ENCODE results near the gene ENOX2. TPM values are rescaled to one million over a fixed set of nuclear protein-coding genes. Genes with fewer than 3 reads are reported as not detected.

ENOX2 gene
- total and polyA plus RNA-seq, 2 of the 13 experiments (the other 11 are each of a cell fraction or from before 2014, with no cell fraction given), result 5.9 to 8.5 TPM

DNA sequence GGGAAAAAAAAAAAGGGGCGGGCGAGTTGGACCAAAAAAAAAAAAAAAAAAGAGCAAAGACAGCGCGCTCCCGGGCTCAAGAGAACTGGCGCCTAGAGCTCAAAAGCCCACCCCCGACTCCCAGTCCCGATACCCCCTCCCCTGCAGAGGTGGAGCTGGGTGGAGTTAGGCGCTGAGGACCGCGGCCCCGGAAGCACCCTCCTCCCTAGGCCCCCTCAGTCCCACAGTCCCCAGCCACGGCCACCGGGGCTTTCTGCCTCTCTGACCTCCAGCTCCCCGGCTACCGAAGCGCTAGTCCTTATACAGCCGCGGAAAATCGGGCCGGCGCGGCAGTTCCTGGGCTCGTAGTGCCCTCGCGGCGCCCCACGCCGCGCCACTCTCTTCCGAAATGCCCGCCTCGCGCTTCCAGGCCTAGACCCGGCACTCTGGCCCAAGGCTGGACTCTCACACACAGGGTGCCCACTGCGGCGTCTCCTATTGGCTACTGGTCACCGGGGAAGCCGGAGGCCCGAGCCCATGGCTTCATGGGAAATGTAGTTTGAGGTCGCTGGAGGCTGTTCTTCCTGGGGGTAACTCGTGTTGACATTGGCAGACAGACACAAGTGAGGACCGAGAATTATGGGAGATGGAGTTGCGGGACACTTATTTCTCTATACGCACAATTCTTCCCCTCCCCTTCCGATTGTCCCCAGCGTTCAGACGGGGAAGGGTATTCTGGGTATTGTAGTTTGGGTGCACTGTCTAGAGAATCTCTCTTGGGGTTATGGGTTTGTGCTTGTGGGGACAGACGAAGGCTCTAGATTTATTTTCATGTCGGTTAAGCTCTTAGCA, at the start of gene ENOX2 (continued):
- TF ChIP-seq TEAD2 (CRISPR knock-in tag; IDR thresholded peaks at IDR 0.05) (no peak), CCAR2 (optimal IDR thresholded peaks at IDR 0.05; ENCODE audit: low read depth, low read length) (no peak), HDAC2 (CRISPR knock-in tag; IDR thresholded peaks at IDR 0.05) (no peak), ZNF580 (CRISPR knock-in tag; IDR thresholded peaks at IDR 0.05; ENCODE audit: borderline replicate concordance, low read depth) (no peak), HDAC1 (CRISPR knock-in tag; IDR thresholded peaks at IDR 0.05) (peak; percentile 23; the same call in 1 of the 2 replicates), ZNF33A (CRISPR knock-in tag; IDR thresholded peaks at IDR 0.05; ENCODE audit: borderline replicate concordance) (no peak), NFIC (IDR thresholded peaks at IDR 0.05; ENCODE audit: low read length) (no peak), ZNF773 (CRISPR knock-in tag; IDR thresholded peaks at IDR 0.05; ENCODE audit: borderline replicate concordance) (no peak), XBP1 (CRISPR knock-in tag; IDR thresholded peaks at IDR 0.05) (no peak), HOXA3 (CRISPR knock-in tag; IDR thresholded peaks at IDR 0.05) (peak; percentile 49; the same call in 1 of the 2 replicates), ZNF780A (CRISPR knock-in tag; IDR thresholded peaks at IDR 0.05) (no peak), SMAD1 (CRISPR knock-in tag; IDR thresholded peaks at IDR 0.05; ENCODE audit: borderline replicate concordance, low read depth) (no peak), ATRX (CRISPR knock-in tag; IDR thresholded peaks at IDR 0.05; ENCODE audit: borderline replicate concordance) (no peak), ZNF24 (IDR thresholded peaks at IDR 0.05) (no peak), ZNF136 (CRISPR knock-in tag; IDR thresholded peaks at IDR 0.05; ENCODE audit: low read depth) (no peak), SRSF1 (optimal IDR thresholded peaks at IDR 0.05; ENCODE audit: low read depth, low read length) (no peak), ZFAT (CRISPR knock-in tag; conservative IDR thresholded peaks at IDR 0.05) (no peak), ZNF225 (CRISPR knock-in tag; IDR thresholded peaks at IDR 0.05) (no peak), CBX1 (IDR thresholded peaks at IDR 0.05; ENCODE audit: low read depth) (no peak), GABPA (IDR thresholded peaks at IDR 0.05; ENCODE audit: low read depth, low read length) (peak; percentile 56), GABPA (CRISPR knock-in tag; IDR thresholded peaks at IDR 0.05; ENCODE audit: low read depth) (peak; percentile 92), PCBP2 (optimal IDR thresholded peaks at IDR 0.05; ENCODE audit: low read depth, low read length, poor library complexity, severe bottlenecking) (no peak), SMARCC2 (IDR thresholded peaks at IDR 0.05) (no peak), ZBTB3 (CRISPR knock-in tag; IDR thresholded peaks at IDR 0.05; ENCODE audit: borderline replicate concordance, low read depth) (no peak), SP2 (CRISPR knock-in tag; IDR thresholded peaks at IDR 0.05) (peak; percentile 72), DZIP1 (CRISPR knock-in tag; IDR thresholded peaks at IDR 0.05) (no peak), ZNF468 (CRISPR knock-in tag; IDR thresholded peaks at IDR 0.05) (no peak)
- TF ChIP-seq, protein P1, sequence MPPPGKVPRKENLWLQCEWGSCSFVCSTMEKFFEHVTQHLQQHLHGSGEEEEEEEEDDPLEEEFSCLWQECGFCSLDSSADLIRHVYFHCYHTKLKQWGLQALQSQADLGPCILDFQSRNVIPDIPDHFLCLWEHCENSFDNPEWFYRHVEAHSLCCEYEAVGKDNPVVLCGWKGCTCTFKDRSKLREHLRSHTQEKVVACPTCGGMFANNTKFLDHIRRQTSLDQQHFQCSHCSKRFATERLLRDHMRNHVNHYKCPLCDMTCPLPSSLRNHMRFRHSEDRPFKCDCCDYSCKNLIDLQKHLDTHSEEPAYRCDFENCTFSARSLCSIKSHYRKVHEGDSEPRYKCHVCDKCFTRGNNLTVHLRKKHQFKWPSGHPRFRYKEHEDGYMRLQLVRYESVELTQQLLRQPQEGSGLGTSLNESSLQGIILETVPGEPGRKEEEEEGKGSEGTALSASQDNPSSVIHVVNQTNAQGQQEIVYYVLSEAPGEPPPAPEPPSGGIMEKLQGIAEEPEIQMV (CRISPR knock-in tag; IDR thresholded peaks at IDR 0.05; ENCODE audit: low read depth), result no peak

Data from HepG2 (cell line).